HAP-1 (cell line): ENCODE results near the gene CENPH.
"Not testable (repeated sequence)": the region's sequence is repeated elsewhere in the genome, so short reads cannot be mapped to it uniquely, and the experiment has no call there.

Experiments
- DNase-seq, 2 experiments: peaks; one replicate each; pipeline ENCODE4 v3.0.0-alpha.2; 2016 to 2020; ENCODE audit warnings: low spot score in 2 of 2
- H3K27me3 ChIP-seq: fragments of 250-450 bp; sonication (Bioruptor Pico); 2 replicates; pipeline ENCODE4 v1.5.1; 2020; ENCODE audit warnings: low read depth, mild to moderate bottlenecking, moderate library complexity
- H3K36me3 ChIP-seq: fragments of 250-450 bp; sonication (Bioruptor Pico); replicated peaks from 2 replicates; pipeline ENCODE4 v1.5.1; 2020; ENCODE audit warnings: mild to moderate bottlenecking
- H3K4me1 ChIP-seq: fragments of 250-450 bp; sonication (Bioruptor Pico); 2 replicates; pipeline ENCODE4 v1.5.1; 2020; ENCODE audit warnings: mild to moderate bottlenecking
- H3K4me3 ChIP-seq: fragments of 250-450 bp; sonication (Bioruptor Pico); 2 replicates; pipeline ENCODE4 v1.5.1; 2020; ENCODE audit warnings: mild to moderate bottlenecking, moderate library complexity
- H3K9me3 ChIP-seq: fragments of 250-450 bp; sonication (Bioruptor Pico); 2 replicates; pipeline ENCODE4 v1.5.1; 2020; ENCODE audit warnings: mild to moderate bottlenecking, moderate library complexity
- in situ Hi-C: fragments of 300-500 bp; cut with MboI; formaldehyde crosslinking; loops from 3 replicates; pipeline ENCODE4 v1.14.3; 2020; ENCODE audit warnings: low sequenced_read_pairs, inconsistent platforms, mixed read lengths

The CENPH gene

DNA sequence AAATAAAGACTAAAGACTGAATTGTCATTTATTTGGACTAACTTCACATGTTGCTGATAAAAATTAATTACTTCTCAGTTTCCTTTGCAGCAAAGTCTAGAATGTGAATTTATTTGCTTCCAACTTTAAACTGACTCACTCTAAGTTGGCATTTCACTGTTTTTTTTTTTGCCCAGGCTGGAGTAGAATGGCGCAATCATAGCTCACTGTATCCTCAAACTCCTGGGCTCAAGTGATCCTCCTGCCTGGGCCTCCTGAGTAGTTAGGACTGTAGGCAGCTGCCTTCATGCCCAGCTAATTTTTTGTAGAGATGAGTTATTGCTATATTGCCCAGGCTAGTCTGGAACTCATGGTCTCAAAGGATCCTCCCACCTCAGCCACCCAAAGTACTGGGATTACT, 18.9 kb upstream of the CENPH start:
- no peak for DNase-seq
- H3K27me3 ChIP-seq, result no peaks in the 10 kb centered on the region
- in situ Hi-C loops, result no loop called here
- H3K4me1 ChIP-seq, result peaks cover 23% of the 10 kb centered on the region
- peaks cover 81% of the 10 kb centered on the region for H3K36me3 ChIP-seq
- H3K4me3 ChIP-seq, result no peak overlapping the region
- H3K9me3 ChIP-seq, result no peaks in the 10 kb centered on the region

DNA sequence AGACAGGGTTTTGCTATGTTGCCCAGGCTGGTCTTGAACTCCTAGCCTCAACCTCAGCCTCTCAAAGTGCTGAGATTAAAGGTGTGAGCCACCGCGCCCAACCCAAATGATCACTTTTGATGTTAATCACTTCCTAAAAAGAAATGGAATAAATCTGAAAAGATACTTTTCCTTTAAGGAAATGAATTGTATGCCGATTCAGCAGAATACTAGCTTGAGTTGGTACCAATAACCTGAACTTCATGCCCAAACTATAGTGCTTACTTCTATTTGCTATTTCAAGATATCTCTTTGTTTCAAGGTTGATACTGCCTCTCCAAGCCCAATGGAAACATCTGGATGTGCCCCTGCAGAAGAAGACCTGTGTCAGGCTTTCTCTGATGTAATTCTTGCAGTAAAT, 18.4 kb upstream of the CENPH start:
- Histone ChIP-seq H3K4me3 (no peak overlapping the region), H3K36me3 (peaks cover 84% of the 10 kb centered on the region)
- in situ Hi-C loops, result no loop called here

DNA sequence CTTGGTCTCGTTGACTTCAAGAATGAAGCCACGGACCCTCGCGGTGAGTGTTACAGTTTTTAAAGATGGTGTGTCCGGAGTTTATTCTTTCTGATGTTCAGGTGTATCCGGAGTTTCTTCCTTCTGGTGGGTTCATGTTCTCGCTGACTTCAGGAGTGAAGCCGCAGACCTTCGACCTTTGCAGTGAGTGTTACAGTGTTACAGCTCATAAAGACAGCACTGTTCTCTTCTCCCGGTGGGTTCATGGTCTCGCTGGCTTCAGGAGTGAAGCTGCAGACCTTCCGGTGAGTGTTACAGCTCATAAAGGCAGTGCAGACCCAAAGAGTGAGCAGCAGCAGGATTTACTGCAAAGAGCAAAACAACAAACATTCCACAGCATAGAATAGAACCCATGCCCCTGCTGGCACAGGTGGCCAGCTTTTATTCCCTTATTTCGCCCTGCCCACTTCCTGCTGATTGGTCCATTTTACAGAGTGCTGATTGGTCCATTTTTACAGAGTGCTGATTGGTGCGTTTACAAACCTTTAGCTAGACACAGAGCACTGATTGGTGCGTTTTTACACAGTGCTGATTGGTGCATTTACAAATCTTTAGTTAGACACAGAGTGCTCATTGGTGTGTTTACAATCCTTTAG, 7.6 kb upstream of the CENPH start:
- H3K9me3 ChIP-seq, H3K27me3 ChIP-seq, H3K4me3 ChIP-seq, H3K4me1 ChIP-seq, DNase-seq, in situ Hi-C loops: not testable (repeated sequence)
- peaks cover 11% of the 10 kb centered on the region for H3K36me3 ChIP-seq

More for the DNA sequence above, 18.4 kb upstream of the CENPH start:
- Histone ChIP-seq H3K27me3 (no peaks in the 10 kb centered on the region), H3K4me1 (peaks cover 23% of the 10 kb centered on the region), H3K9me3 (no peaks in the 10 kb centered on the region)
- no peak for DNase-seq

DNA sequence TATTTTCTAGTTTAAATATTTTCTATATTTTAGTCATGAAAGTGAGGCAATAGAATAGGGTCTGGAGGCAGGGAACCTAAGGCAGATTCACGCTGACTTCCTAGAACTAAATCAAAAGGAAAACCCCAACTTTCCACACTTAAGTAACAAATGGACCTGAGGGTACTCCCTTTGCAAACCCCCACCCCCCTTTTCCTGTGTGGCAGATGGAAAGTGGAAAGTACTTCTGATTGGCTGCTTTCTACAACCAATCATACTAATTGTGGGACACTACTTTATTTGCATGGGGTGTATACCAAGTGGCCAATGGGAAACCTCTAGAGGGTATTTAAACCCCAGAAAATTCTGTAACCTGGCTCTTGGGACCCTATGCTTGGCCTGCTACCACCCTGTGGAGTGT, 4.8 kb upstream of the CENPH start:
- H3K27me3 ChIP-seq, result no peaks in the 10 kb centered on the region
- H3K9me3 ChIP-seq, result no peaks in the 10 kb centered on the region
- H3K4me1 ChIP-seq, result no peaks in the 10 kb centered on the region; the same call in 1 of the 2 replicates
- no peak overlapping the region for H3K4me3 ChIP-seq
- H3K36me3 ChIP-seq, result no peaks in the 10 kb centered on the region
- DNase-seq, result no peak
- in situ Hi-C loops, result no loop called here

DNA sequence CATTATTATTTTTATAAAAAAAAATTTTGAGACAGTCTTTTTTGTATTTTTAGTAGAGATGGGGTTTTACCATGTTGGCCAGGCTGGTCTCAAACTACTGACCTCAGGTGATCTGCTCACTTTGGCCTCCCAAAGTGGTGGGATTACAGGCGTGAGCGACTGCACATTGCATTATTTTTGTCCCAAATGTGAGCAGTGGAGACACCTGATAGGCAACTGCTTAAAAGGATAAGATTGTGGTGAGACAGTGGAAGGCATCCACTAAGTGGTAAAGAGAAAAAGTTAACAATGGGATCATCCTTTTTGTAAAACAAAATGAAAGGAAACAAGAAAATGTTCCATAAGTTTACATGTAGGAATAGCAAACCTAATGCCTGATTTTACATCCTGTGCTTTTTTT, 2.0 kb upstream of the CENPH start:
- Histone ChIP-seq H3K36me3 (peaks cover 8% of the 10 kb centered on the region), H3K27me3 (no peaks in the 10 kb centered on the region), H3K9me3 (no peaks in the 10 kb centered on the region), H3K4me3 (no peak overlapping the region), H3K4me1 (no peaks in the 10 kb centered on the region; the same call in 1 of the 2 replicates)
- DNase-seq, result no peak
- in situ Hi-C loops, result no loop called here

DNA sequence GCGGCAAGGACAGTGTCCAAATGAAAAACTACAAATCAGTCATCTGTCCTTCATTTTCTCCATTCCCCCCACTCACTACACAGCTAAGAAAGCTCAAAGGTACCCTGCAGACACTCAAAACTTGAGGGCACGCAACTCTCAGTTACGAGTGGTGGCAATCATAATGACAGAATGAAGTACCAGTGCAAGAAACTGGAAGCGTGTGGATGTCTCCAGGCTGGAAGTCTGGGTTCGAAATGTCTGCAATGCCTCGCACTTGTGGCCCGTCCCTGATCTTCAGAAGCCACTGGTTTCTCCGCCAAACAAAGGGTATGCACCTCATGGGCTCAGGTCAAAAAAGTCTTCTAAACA, 597 bp upstream of the CENPH start:
- no peaks in the 10 kb centered on the region; the same call in 1 of the 2 replicates for H3K4me1 ChIP-seq
- H3K9me3 ChIP-seq, result no peaks in the 10 kb centered on the region
- DNase-seq, result no peak
- peaks cover 16% of the 10 kb centered on the region for H3K36me3 ChIP-seq
- H3K4me3 ChIP-seq, result peak overlapping the region; percentile 61
- in situ Hi-C loops, result no loop called here
- no peaks in the 10 kb centered on the region for H3K27me3 ChIP-seq

DNA sequence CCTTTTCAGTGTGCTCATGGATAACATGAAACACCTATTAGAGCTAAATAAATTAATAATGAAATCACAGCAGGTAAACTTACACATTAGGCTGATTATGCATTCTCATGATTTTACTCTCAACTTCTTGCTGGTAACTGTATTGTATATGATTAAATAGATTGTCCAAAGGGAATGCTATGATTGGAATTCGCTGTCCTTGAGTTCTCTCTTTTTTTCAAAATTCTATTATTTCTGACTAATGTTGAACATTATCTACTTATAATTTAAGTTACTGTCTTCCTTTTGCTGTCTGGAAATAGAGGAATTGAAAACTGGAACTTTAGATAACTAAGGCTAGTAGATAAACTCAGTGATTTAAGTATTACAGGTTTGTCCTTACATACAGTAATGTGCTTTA, 13.1 kb downstream of the CENPH start:
- no peak for DNase-seq
- in situ Hi-C loops, result no loop called here
- H3K36me3 ChIP-seq, result peaks cover 61% of the 10 kb centered on the region

DNA sequence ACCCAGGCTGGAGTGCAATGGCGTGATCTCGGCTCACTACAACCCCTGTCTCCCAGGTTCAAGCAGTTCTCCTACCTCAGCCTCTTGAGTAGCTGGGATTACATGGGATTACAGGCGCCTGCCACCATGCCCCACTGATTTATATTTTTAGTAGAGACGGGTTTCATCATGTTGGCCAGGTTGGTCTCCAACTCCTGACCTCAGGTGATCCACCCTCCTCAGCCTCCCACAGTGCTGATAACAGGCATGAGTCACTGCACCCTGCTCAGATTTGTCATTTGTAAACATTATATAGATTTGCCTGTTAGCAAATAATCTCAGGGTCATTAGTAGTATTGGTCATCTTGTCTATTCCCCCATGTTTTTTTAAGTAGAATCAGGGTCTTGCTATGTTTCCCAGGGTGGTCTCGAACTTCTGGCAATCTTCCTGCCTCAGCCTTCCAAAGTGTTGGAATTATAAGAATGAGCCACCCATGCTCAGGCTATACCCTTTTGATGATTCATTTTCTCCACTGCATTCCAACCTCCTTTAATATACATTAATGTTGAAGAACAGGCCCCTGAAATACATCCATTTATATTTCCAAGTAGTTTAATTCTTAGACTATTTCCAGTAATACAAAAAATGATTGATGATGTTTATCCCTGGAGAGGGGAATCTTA, 17.3 kb downstream of the CENPH start:
- Histone ChIP-seq H3K4me3 (no peak overlapping the region), H3K36me3 (peaks cover 63% of the 10 kb centered on the region)
- in situ Hi-C loops, result no loop called here

More for the DNA sequence above, 13.1 kb downstream of the CENPH start:
- no peaks in the 10 kb centered on the region for H3K4me1 ChIP-seq
- no peak overlapping the region for H3K4me3 ChIP-seq
- H3K9me3 ChIP-seq, result no peaks in the 10 kb centered on the region
- H3K27me3 ChIP-seq, result no peaks in the 10 kb centered on the region

DNA sequence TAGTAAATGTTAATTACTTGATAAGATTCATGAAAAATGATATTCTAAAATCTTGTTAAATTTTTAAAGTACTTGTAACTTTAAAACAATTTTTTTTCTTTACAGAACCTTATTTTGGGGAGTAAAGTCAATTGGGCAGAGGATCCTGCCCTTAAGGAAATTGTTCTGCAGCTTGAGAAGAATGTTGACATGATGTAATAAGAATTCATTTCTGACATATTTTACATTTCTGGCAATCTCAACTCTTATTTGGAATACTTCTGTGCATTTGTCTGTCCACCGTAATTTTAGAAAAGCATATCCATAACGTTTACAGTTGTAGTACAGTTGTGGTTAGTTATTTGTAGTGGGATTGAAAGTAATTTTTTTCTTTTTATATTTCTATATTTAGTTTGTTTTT, 20.2 kb downstream of the CENPH start:
- Histone ChIP-seq H3K9me3 (no peaks in the 10 kb centered on the region), H3K4me1 (no peaks in the 10 kb centered on the region), H3K36me3 (peaks cover 43% of the 10 kb centered on the region), H3K27me3 (no peaks in the 10 kb centered on the region), H3K4me3 (no peak overlapping the region)
- DNase-seq, result no peak
- in situ Hi-C loops, result no loop called here

More for the DNA sequence above, 17.3 kb downstream of the CENPH start:
- no peak for DNase-seq
- H3K9me3 ChIP-seq, result no peaks in the 10 kb centered on the region
- no peaks in the 10 kb centered on the region for H3K27me3 ChIP-seq
- H3K4me1 ChIP-seq, result no peaks in the 10 kb centered on the region

DNA sequence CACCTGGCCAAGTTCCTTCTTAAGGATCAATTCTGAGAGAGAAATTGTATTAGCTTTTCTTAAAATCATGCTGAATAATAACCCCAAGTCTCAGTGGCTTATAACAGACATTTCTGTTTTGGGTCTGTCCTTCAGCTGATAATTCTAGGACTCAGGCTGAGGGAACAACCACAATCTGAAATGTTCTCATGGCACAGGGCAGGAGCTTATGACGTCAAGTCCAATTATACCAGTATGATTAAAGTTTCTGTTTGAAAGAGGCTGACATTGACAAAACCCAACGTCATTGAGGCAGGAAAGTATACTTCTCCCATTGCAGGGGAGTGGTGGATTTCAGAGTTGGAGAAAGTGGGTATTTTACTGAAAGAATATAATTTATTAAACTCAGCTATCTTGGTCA, 21.8 kb downstream of the CENPH start:
- H3K9me3 ChIP-seq, result no peaks in the 10 kb centered on the region
- in situ Hi-C loops, result no loop called here
- H3K36me3 ChIP-seq, result peaks cover 39% of the 10 kb centered on the region

DNA sequence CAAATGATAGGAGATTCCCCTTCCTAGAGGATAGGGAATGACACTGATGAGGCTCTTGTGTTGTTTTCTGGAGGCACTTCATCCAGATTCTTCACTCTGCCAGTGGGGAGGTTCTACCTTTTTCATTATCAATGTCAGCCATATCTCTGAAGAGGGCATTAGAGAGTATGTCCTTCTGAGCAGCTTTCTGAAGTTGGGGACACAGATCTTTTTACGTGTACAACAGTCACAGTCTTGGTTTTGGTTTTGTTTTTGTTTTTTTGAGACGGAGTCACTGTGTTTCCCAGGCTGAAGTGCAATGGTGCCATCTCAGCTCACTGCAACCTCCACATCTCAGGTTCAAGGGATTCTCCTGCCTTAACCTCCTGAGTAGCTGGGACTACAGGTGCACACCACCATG, 22.6 kb downstream of the CENPH start:
- Histone ChIP-seq H3K4me1 (peaks cover 2% of the 10 kb centered on the region), H3K4me3 (no peak overlapping the region), H3K27me3 (no peaks in the 10 kb centered on the region), H3K9me3 (no peaks in the 10 kb centered on the region), H3K36me3 (peaks cover 33% of the 10 kb centered on the region)
- in situ Hi-C loops, result no loop called here
- DNase-seq, result no peak

More for the DNA sequence above, 21.8 kb downstream of the CENPH start:
- no peaks in the 10 kb centered on the region for H3K27me3 ChIP-seq
- no peaks in the 10 kb centered on the region for H3K4me1 ChIP-seq
- no peak for DNase-seq
- no peak overlapping the region for H3K4me3 ChIP-seq

DNA sequence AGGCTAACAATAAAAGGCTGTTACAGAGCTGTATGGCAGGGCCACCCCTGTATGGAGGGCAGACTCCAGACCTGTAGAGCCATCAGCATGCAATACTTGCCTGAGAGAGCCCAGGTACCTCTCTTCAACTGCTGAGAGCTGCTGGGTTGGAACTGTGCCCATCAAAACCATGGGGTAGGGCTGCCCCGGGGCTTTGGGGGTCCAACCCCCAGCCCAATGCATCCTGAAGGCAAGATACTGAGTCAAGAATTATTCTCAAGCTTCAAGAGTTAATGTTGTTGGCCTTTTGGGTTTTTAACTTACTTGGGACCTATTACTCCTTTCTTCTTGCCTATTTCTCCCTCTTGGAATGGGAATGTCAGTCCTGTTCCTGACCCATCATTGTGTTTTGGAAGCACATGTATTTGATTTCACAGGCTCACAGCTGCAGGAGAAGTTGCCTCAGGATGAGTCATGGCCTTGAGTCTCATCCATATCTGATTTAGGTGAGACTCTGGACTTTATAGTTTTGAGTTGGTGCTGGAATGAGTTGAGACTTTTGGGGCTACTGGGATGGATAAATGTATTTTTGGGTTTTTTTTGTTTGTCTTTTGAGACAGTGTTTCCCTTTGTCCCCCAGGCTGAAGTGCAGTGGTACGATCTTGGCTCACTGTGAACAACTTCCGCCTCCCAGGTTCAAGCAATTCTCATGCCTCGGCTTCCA, 24.3 kb downstream of the CENPH start:
- H3K4me1 ChIP-seq, result peaks cover 8% of the 10 kb centered on the region
- in situ Hi-C loops, result no loop called here
- H3K36me3 ChIP-seq, result peaks cover 24% of the 10 kb centered on the region
- DNase-seq, result no peak
- no peaks in the 10 kb centered on the region for H3K9me3 ChIP-seq
- H3K27me3 ChIP-seq, result no peaks in the 10 kb centered on the region
- no peak overlapping the region for H3K4me3 ChIP-seq

DNA sequence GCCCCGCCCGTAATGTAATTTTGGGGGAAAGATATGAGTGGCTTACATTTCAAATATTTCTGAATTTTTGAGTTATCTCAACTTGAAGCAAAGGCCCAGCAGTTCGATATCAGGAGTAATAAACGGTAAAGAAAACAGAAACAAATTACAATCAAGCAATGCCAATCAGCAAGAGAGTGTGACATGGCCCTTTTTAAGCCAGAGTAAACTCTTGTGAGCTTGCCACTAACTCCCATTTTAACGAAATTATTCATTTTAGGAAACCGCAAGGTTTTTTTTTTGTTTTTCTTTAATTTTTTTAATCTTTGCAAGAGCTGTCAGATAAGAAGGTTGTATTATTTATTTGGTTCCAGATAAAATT, 27.7 kb downstream of the CENPH start:
- in situ Hi-C loops, result no loop called here

More for the DNA sequence above, 27.7 kb downstream of the CENPH start:
- H3K4me3 ChIP-seq, result peak overlapping the region; percentile 100
- no peaks in the 10 kb centered on the region for H3K9me3 ChIP-seq
- no peaks in the 10 kb centered on the region for H3K27me3 ChIP-seq
- H3K4me1 ChIP-seq, result peaks cover 9% of the 10 kb centered on the region
- peak in 1 of 2 experiments; percentile 2 for DNase-seq
- H3K36me3 ChIP-seq, result 0 out of 2 replicates have a peak, but pooled peaks cover 5% of the 10 kb centered on the region
